Measurements from ENCODE around the gene ZNF521. TPM values are rescaled to one million over a fixed set of nuclear protein-coding genes. Genes with fewer than 3 reads are reported as not detected.

The ZNF521 gene
- total RNA-seq, 1 donor from 2014 or later, result 41.6 TPM

DNA sequence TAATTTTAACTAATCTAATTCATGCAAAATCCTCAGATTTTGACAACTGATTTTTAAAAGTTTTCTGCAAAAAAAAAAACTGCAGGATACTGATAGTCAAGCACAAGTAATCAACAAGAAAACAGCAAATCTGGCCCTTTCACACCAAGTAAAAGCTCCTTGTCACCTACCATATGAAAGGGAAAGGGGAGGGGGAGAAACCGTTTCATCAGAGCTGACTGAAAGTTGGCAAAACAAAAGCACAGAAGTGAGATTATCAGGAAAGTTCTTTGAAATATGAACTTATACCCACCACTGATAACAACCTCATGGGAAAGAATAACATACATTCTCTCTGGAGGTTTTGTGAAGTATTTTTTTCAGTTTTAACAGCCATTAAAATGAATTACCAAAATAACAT lies 38.7 kb downstream of the ZNF521 start:
- Histone ChIP-seq H3K9me3 (no peaks in the 10 kb centered on the region), H3K27me3 (no peaks in the 10 kb centered on the region), H3K36me3 (no peaks in the 10 kb centered on the region), H3K4me1 (no peaks in the 10 kb centered on the region), H3K4me3 (no peak overlapping the region), H3K27ac (no peak overlapping the region)
- no peak for DNase-seq (ENCODE audit: low spot score in 2 of 2)
- intact Hi-C loops (cut with DNase I), result no loop called here
- TF ChIP-seq CTCF (IDR thresholded peaks at IDR 0.05), result no peak

GRCh38 chr18:25310045-25310444 lies 41.9 kb downstream of the ZNF521 start:
- H3K36me3 ChIP-seq, result no peaks in the 10 kb centered on the region
- intact Hi-C loops (cut with DNase I), result no loop called here
- no peaks in the 10 kb centered on the region for H3K9me3 ChIP-seq
- DNase-seq (ENCODE audit: low spot score in 2 of 2), result no peak
- peak in 1 of 3 experiments; percentile 9 for TF ChIP-seq CTCF (IDR thresholded peaks at IDR 0.05)
- H3K4me1 ChIP-seq, result peaks cover 0 to 3% of the 10 kb centered on the region in 2 donors
- H3K4me3 ChIP-seq, result no peak overlapping the region
- no peak overlapping the region for H3K27ac ChIP-seq
- H3K27me3 ChIP-seq, result no peaks in the 10 kb centered on the region

- no peak for DNase-seq (ENCODE audit: low spot score in 2 of 2)
- intact Hi-C loops (cut with DNase I), result no loop called here
- no peak overlapping the region for H3K27ac ChIP-seq
- TF ChIP-seq CTCF (IDR thresholded peaks at IDR 0.05), result no peak
- H3K9me3 ChIP-seq, result no peaks in the 10 kb centered on the region
- H3K36me3 ChIP-seq, result no peaks in the 10 kb centered on the region
- H3K4me1 ChIP-seq, result peaks cover 0 to 3% of the 10 kb centered on the region in 2 donors
- no peak overlapping the region for H3K4me3 ChIP-seq
- no peaks in the 10 kb centered on the region for H3K27me3 ChIP-seq
Measured at GRCh38 chr18:25308381-25308780, 43.6 kb downstream of the ZNF521 start.

DNA sequence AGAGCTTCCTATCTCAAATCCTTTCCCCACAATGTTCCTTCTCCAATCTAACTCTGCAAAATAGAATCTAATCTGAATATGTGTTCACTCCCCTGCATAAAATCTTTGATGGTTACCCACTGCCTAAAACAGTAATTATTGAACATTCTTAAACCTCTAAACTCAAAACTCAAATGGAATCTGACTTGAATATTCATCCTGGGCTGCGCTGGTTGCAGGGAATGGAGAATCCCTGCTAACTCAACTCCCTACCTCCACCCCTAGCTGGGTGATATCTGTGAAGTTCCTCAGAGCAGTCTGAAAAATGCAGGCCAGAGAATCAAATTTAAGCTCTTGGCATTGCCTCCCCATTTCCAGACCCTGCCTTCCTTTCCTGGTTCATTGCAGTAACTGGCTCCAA lies 44.8 kb downstream of the ZNF521 start:
- intact Hi-C loops (cut with DNase I), result no loop called here
- no peak overlapping the region for H3K27ac ChIP-seq
- no peak for TF ChIP-seq CTCF (IDR thresholded peaks at IDR 0.05)
- H3K36me3 ChIP-seq, result no peaks in the 10 kb centered on the region
- H3K4me1 ChIP-seq, result peaks cover 0 to 3% of the 10 kb centered on the region in 2 donors
- no peaks in the 10 kb centered on the region for H3K27me3 ChIP-seq
- no peaks in the 10 kb centered on the region for H3K9me3 ChIP-seq
- no peak overlapping the region for H3K4me3 ChIP-seq
- no peak for DNase-seq (ENCODE audit: low spot score in 2 of 2)

GRCh38 chr18:25306671-25307070 lies 45.3 kb downstream of the ZNF521 start:
- H3K36me3 ChIP-seq, result no peaks in the 10 kb centered on the region
- no peak for TF ChIP-seq CTCF (IDR thresholded peaks at IDR 0.05)
- peaks cover 0 to 3% of the 10 kb centered on the region in 2 donors for H3K4me1 ChIP-seq
- H3K4me3 ChIP-seq, result no peak overlapping the region
- H3K27ac ChIP-seq, result no peak overlapping the region
- no peaks in the 10 kb centered on the region for H3K9me3 ChIP-seq
- intact Hi-C loops (cut with DNase I), result no loop called here
- DNase-seq (ENCODE audit: low spot score in 2 of 2), result no peak
- no peaks in the 10 kb centered on the region for H3K27me3 ChIP-seq

- intact Hi-C loops (cut with DNase I), result no loop called here
Measured at GRCh38 chr18:25305584-25305983, 46.4 kb downstream of the ZNF521 start.

More at GRCh38 chr18:25305584-25305983, 46.4 kb downstream of the ZNF521 start:
- Histone ChIP-seq H3K27me3 (no peaks in the 10 kb centered on the region), H3K36me3 (no peaks in the 10 kb centered on the region), H3K4me3 (no peak overlapping the region), H3K4me1 (peaks cover 0 to 3% of the 10 kb centered on the region in 2 donors), H3K9me3 (no peaks in the 10 kb centered on the region), H3K27ac (no peak overlapping the region)
- no peak for TF ChIP-seq CTCF (IDR thresholded peaks at IDR 0.05)
- DNase-seq (ENCODE audit: low spot score in 2 of 2), result no peak
